VCaP (cell line): Measurements from ENCODE around the gene PTP4A2.

ENCODE experiments used
- H3K27ac ChIP-seq: fragments of 450-650 bp; 2 replicates; pipeline ENCODE4 v1.5.1; 2017
- TF ChIP-seq, protein P1 (sequence below): fragments of 450-650 bp; conservative IDR thresholded peaks from 2 replicates; pipeline ENCODE4 v1.5.1; 2017; ENCODE audit warnings: mild to moderate bottlenecking, moderate library complexity

Gene PTP4A2

DNA sequence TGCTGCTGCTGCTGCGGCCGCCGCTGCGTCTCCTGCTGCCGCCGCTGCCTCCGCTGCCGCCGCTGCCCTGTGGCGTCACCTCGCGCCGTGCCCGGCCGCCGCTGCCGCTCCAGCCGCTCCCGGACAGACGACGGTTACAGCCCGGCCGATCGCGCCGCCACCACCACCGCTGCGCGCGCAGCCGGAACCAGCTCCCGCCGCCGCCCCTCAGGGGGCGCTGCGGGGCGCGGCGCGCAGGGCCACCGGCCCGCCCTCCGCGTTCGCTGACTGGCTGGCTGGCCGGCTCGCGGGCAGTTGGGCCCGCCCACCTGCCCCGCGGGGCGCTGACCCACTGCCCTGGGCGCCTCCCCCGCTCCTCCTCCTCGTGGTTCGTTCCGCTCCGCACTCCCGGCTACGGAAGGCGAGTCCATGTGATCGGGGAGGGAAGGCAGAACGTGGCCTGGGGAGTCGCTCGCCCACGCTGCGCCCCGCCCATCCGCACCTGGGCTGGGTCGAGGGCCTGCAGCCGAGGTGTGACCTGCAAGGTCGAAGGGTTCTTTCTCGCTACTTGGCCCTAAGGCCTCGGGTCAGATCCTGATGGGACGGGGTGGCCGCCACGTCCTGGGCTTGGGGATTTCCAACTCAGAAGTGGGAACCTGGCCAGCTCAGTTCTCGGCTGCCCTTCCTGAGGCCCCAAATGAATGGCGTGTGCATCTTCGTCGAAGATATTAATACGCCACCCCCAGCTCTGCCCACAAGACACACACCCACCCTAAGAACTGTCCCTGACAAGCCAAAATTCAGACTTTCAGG, at the start of gene PTP4A2:
TSS of gene PTP4A2 (minus strand) at position 185 of the 792 bp plus-strand sequence. CDS start 19,303 bp downstream, outside the sequence.
- TF ChIP-seq, protein P1, sequence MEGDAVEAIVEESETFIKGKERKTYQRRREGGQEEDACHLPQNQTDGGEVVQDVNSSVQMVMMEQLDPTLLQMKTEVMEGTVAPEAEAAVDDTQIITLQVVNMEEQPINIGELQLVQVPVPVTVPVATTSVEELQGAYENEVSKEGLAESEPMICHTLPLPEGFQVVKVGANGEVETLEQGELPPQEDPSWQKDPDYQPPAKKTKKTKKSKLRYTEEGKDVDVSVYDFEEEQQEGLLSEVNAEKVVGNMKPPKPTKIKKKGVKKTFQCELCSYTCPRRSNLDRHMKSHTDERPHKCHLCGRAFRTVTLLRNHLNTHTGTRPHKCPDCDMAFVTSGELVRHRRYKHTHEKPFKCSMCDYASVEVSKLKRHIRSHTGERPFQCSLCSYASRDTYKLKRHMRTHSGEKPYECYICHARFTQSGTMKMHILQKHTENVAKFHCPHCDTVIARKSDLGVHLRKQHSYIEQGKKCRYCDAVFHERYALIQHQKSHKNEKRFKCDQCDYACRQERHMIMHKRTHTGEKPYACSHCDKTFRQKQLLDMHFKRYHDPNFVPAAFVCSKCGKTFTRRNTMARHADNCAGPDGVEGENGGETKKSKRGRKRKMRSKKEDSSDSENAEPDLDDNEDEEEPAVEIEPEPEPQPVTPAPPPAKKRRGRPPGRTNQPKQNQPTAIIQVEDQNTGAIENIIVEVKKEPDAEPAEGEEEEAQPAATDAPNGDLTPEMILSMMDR: peak; percentile 88
- H3K27ac ChIP-seq: peak within 1 kb of the TSS; percentile 95

DNA sequence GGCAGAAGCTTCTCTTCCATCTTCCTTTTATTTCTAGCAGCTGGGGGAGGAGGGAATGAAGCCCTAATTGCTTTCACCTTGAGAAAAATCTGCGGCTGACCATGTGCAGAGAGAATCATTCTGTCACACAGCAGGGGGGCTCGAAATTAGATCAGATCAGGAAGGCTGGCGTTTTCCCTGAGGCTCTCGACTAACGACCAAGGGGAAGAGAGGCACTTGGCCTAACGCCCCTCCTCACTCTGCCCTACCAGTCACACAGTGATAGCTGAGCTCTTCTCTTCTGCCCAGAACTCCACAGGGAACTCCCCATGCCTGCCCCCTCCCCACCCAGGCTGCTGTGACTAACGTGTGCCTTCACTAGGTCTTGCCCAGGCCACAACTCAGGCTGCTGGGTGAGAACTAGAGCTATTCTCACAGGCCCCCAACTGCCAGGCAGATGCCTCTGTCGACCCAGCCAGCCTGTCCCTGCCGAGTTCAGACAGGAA, 49.0 kb upstream of the PTP4A2 start:
- TF ChIP-seq, protein P1: no peak
- no peak overlapping the region for H3K27ac ChIP-seq

DNA sequence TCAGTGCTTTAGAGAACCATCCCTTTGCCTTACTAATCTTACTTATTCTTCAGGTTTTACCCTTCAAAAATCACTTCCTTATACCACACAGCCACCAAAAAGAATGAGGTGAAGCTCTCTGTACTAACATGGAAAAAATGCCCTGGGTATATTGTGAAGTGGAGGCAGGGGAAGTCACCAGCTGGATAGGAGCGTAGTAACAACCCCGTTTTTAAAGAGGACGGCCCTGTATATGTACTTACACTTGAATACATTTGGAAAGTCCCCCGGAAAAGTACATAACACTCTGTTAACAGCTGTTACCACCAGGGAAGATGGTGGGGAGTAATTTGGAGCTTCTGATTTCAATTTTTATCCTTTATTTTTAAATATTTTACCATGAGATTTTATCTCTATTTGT, 47.3 kb upstream of the PTP4A2 start:
- no peak overlapping the region for H3K27ac ChIP-seq
- TF ChIP-seq, protein P1: no peak

DNA sequence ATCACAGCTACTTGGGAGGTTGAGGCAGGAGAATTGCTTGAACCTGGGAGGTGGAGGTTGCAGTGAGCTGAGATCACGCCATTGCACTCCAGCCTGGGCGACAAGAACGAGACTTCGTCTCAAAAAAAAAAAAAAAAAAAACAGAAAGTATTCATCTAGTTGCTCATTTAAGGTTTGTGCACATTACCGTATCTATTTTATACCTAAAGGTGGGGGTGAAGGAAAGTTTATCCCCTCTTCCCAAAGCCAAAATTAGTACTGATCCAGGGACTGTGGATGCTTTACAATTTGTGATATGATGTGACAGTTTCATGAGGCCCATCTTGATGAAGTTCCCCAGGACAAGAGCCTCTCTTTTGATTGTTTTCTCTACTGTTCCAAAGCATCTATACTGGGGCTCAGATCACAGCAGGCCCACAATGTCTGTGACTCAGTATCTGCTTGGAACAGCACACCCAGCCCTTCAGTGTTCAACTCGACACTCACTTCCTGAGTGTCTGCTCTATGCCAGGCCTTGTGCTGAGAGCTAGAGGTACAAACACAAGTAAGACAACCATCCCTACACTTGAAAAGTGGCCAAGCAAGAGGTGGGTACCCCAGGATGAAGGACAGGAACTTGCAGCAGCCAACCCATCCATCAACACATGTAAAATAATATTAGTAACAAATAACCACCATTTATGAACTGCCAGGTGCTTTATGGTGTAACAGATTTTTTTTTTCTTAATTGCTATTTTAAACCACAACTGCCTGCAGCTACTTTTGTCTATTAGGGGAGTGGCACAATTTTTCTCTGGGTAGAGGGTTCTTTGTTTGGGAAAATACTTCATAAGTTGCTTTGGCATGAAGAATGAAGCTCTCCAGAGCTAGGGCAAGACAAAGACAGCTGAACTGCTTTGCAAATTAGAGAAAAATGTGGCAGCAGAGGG, 46.5 kb upstream of the PTP4A2 start:
- TF ChIP-seq, protein P1: no peak
- no peak overlapping the region for H3K27ac ChIP-seq

DNA sequence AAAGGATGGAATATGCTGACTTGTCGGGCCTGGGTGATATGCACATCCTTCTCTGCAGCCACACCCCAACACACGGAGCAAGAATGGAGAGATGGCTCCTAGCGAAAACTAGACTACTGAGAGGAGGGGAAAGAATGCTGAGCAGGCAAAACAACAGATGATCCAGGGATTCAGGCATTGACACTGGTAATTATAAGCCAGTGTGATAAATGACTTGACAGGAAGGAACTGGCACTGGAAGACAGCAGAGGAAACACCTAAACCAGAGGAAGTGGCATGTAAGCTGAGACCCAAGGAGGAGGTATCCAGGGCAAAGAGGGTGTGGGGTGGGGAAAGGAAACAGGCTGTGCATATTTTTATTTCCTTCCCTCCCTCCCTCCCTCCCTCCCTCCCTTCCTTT, 43.8 kb upstream of the PTP4A2 start:
- H3K27ac ChIP-seq: no peak overlapping the region
- TF ChIP-seq, protein P1: no peak

DNA sequence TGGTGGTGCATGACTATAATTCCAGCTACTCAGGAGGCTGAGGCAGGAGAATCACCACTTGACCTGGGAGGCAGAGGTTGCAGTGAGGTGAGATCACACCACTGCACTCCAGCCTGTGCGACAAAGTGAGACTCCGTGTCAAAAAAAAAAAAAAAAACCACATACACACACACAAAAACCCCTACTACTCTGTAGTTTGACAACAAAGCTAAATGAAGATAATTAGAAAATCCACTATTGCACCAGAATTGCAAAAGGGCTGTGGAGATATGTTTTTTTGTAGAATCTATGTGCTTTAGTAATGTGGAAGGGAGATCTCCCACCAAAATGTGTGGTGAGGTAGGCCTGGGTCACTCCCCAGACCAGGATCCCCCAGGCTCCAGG, 43.3 kb upstream of the PTP4A2 start:
- H3K27ac ChIP-seq: no peak overlapping the region

More for the DNA sequence above, 43.3 kb upstream of the PTP4A2 start:
- TF ChIP-seq, protein P1: no peak
